Neural cell (in vitro differentiated cells): ENCODE results near the gene UBASH3A. TPM values are rescaled to one million over a fixed set of nuclear protein-coding genes. Genes with fewer than 3 reads are reported as not detected.

Experiments used
- H2AFZ ChIP-seq: fragments of 200-600, 300-800 bp; sonication (generic), shearing (Covaris generic); 2 replicates; pipeline ENCODE4 v1.6.0; 2014; ENCODE audit warnings: low read depth, mild to moderate bottlenecking, antibody characterized with exemption, low read length, moderate library complexity
- H3F3A ChIP-seq: fragments of 200-600 bp; shearing (Covaris generic); 2 replicates; pipeline ENCODE4 v1.6.1; 2016; ENCODE audit warnings: mild to moderate bottlenecking, moderate library complexity, mixed read lengths, antibody characterized with exemption, low read length; ENCODE audit not compliant: insufficient read depth, poor library complexity, severe bottlenecking
- H3K27ac ChIP-seq: fragments of 200-600, 300-800 bp; sonication (generic), shearing (Covaris generic); 2 replicates; pipeline ENCODE4 v1.5.1; 2014; ENCODE audit warnings: mild to moderate bottlenecking, low read length, moderate library complexity
- H3K27me3 ChIP-seq: fragments of 300-800, 200-600 bp; sonication (generic), shearing (Covaris generic); 2 replicates; pipeline ENCODE4 v1.6.0; 2014; ENCODE audit warnings: mild to moderate bottlenecking, low read depth, low read length, moderate library complexity; ENCODE audit not compliant: insufficient read depth
- H3K36me3 ChIP-seq: fragments of 300-800, 200-600 bp; sonication (generic), shearing (Covaris generic); 2 replicates; pipeline ENCODE4 v1.5.1; 2014; ENCODE audit warnings: mild to moderate bottlenecking, antibody characterized with exemption, low read length, moderate library complexity; ENCODE audit not compliant: insufficient read depth
- H3K4me2 ChIP-seq: fragments of 300-800, 200-600 bp; sonication (generic), shearing (Covaris generic); 2 replicates; pipeline ENCODE4 v1.6.0; 2014; ENCODE audit warnings: mild to moderate bottlenecking, low read length
- H3K4me3 ChIP-seq: fragments of 300-800, 200-600 bp; sonication (generic), shearing (Covaris generic); 2 replicates; pipeline ENCODE4 v1.5.1; 2014; ENCODE audit warnings: mild to moderate bottlenecking, low read length, moderate library complexity
- H3K79me2 ChIP-seq: fragments of 200-600 bp; shearing (Covaris generic); replicated peaks from 2 replicates; pipeline ENCODE4 v1.6.0; 2014; ENCODE audit warnings: mild to moderate bottlenecking, low read length, moderate library complexity; ENCODE audit not compliant: insufficient read depth
- H3K9ac ChIP-seq: fragments of 300-800, 200-600 bp; sonication (generic), shearing (Covaris generic); 2 replicates; pipeline ENCODE4 v1.6.1; 2016; ENCODE audit warnings: mild to moderate bottlenecking, low read length, mixed read lengths
- H3K9me2 ChIP-seq: fragments of 200-600 bp; shearing (Covaris generic); 2 replicates; pipeline ENCODE4 v1.6.1; 2016; ENCODE audit warnings: mild to moderate bottlenecking, low read length, mixed read lengths; ENCODE audit not compliant: insufficient read depth
- H3K9me3 ChIP-seq: fragments of 200-600, 300-800 bp; sonication (generic), shearing (Covaris generic); 2 replicates; pipeline ENCODE4 v1.6.1; 2016; ENCODE audit warnings: mild to moderate bottlenecking, mixed run types, low read length, moderate library complexity, mixed read lengths
- H4K20me1 ChIP-seq: fragments of 200-600 bp; shearing (Covaris generic); 2 replicates; pipeline ENCODE4 v1.6.1; 2016; ENCODE audit warnings: mild to moderate bottlenecking, mixed run types; ENCODE audit not compliant: insufficient read depth
- CTCF ChIP-seq: fragments of 450-650 bp; IDR thresholded peaks from 2 replicates; pipeline ENCODE4 v1.5.1; 2014; ENCODE audit warnings: antibody characterized with exemption, mild to moderate bottlenecking, moderate library complexity; ENCODE audit not compliant: poor library complexity, severe bottlenecking
- EP300 ChIP-seq: fragments of 450-650 bp; conservative IDR thresholded peaks from 2 replicates; pipeline ENCODE4 v1.6.1; 2014; ENCODE audit warnings: antibody characterized with exemption, mild to moderate bottlenecking, moderate library complexity; ENCODE audit not compliant: poor library complexity, severe bottlenecking
- EZH2 ChIP-seq: fragments of 200-600, 300-800 bp; shearing (Covaris generic), sonication (generic); IDR thresholded peaks from 2 replicates; pipeline ENCODE4 v1.6.1; 2014; ENCODE audit warnings: antibody characterized with exemption, low read length, borderline replicate concordance, mild to moderate bottlenecking; ENCODE audit not compliant: insufficient read depth, poor library complexity, severe bottlenecking
- MXI1 ChIP-seq: fragments of 450-650 bp; conservative IDR thresholded peaks from 2 replicates; pipeline ENCODE4 v1.6.1; 2014; ENCODE audit warnings: antibody characterized with exemption, mild to moderate bottlenecking; ENCODE audit not compliant: poor library complexity, severe bottlenecking
- POLR2AphosphoS5 ChIP-seq: IDR thresholded peaks from 2 replicates; pipeline ENCODE4 v1.6.1; 2012
- RAD21 ChIP-seq: fragments of 450-650 bp; conservative IDR thresholded peaks from 2 replicates; pipeline ENCODE4 v1.6.1; 2014; ENCODE audit warnings: antibody characterized with exemption, mild to moderate bottlenecking, moderate library complexity
- REST ChIP-seq: IDR thresholded peaks from 2 replicates; pipeline ENCODE4 v1.6.1; 2012; ENCODE audit warnings: borderline replicate concordance
- SMC3 ChIP-seq: fragments of 450-650 bp; conservative IDR thresholded peaks from 2 replicates; pipeline ENCODE4 v1.6.1; 2014; ENCODE audit warnings: antibody characterized with exemption, mild to moderate bottlenecking, moderate library complexity; ENCODE audit not compliant: poor library complexity
- polyA plus RNA-seq: library from polyadenylated mRNA; depleted of rRNA; stranded (reverse); fragments of >200 nt; gene quantifications from 2 replicates; pipeline ENCODE4 v1.2.3, GENCODE V29; 2014

Gene UBASH3A
- polyA plus RNA-seq, 1 donor from 2014 or later = not detected

GRCh38 chr21:42441963-42442362, 38.3 kb downstream of the UBASH3A start:
- Histone ChIP-seq H3K4me3 (no peak overlapping the region), H3F3A (no peaks in the 10 kb centered on the region), H2AFZ (no peak overlapping the region), H3K9me2 (no peaks in the 10 kb centered on the region), H3K27ac (no peak overlapping the region), H4K20me1 (no peaks in the 10 kb centered on the region), H3K9me3 (no peaks in the 10 kb centered on the region), H3K36me3 (no peaks in the 10 kb centered on the region), H3K27me3 (no peaks in the 10 kb centered on the region), H3K9ac (no peak overlapping the region), H3K4me2 (no peak overlapping the region), H3K79me2 (no peaks in the 10 kb centered on the region)
- TF ChIP-seq REST (no peak), EP300 (no peak)

- Histone ChIP-seq H3K9me3 (no peaks in the 10 kb centered on the region), H3K4me3 (no peak overlapping the region), H3F3A (no peaks in the 10 kb centered on the region), H3K79me2 (no peaks in the 10 kb centered on the region), H3K4me2 (no peak overlapping the region), H3K36me3 (no peaks in the 10 kb centered on the region), H3K27ac (no peak overlapping the region), H3K27me3 (no peaks in the 10 kb centered on the region), H2AFZ (no peak overlapping the region), H4K20me1 (no peaks in the 10 kb centered on the region), H3K9me2 (no peaks in the 10 kb centered on the region), H3K9ac (no peak overlapping the region)
- no peak for TF ChIP-seq REST
- no peak for TF ChIP-seq SMC3
- TF ChIP-seq POLR2AphosphoS5 = no peak
- no peak for TF ChIP-seq EP300
- no peak for TF ChIP-seq MXI1
- TF ChIP-seq EZH2 = no peak
- no peak for TF ChIP-seq RAD21
- no peak for TF ChIP-seq CTCF
Measured at GRCh38 chr21:42443181-42443785, 39.6 kb downstream of the UBASH3A start.
